Measurements from ENCODE around the gene TRPC6. TPM values are rescaled to one million over a fixed set of nuclear protein-coding genes. Genes with fewer than 3 reads are reported as not detected.
A peak's percentile ranks its signal among the peaks of the same experiment; 100 is the strongest.

TRPC6 gene
- total RNA-seq, 6 donors from 2014 or later: 10.5 to 62.9 (median 18.0) TPM

- H3K27me3 ChIP-seq: peaks cover 0 to 9% (median 2%) of the 10 kb centered on the region in 4 donors
- DNase-seq (peak in 1 of 2 donors; percentile 45), ATAC-seq (ENCODE audit: low FRiP score in 2 of 2) (peak; percentile 44 to 58)
- H3K4me1 ChIP-seq: peaks cover 0 to 10% (median 3%) of the 10 kb centered on the region in 4 donors
- H3K27ac ChIP-seq: peak overlapping the region; percentile 74 to 84 (median 80)
- WGBS, 2 donors: 9 to 10% methylated on average over 21 to 35 of the region's 35 CpGs
- no peaks in the 10 kb centered on the region for H3K9me3 ChIP-seq
- no peak for TF ChIP-seq EP300 (IDR thresholded peaks at IDR 0.05)
- TF ChIP-seq POLR2AphosphoS5 (IDR thresholded peaks at IDR 0.05): no peak
- TF ChIP-seq CTCF (IDR thresholded peaks at IDR 0.05): no peak
- no peak for TF ChIP-seq POLR2A (IDR thresholded peaks at IDR 0.05)
- no peaks in the 10 kb centered on the region for H3K36me3 ChIP-seq
- H3K4me3 ChIP-seq: peak overlapping the region; percentile 47 to 60 (median 50)
Observed at GRCh38 chr11:101582236-101582988, 1.4 kb downstream of the TRPC6 start.

GRCh38 chr11:101577461-101577860 is 6.3 kb downstream of the TRPC6 start:
- no peaks in the 10 kb centered on the region for H3K4me1 ChIP-seq
- ATAC-seq (ENCODE audit: low FRiP score in 2 of 2): no peak
- no peak overlapping the region for H3K27ac ChIP-seq
- H3K27me3 ChIP-seq: peaks cover 0 to under 1% (median 0%) of the 10 kb centered on the region in 4 donors
- no peak for DNase-seq
- no peak overlapping the region for H3K4me3 ChIP-seq
- WGBS, 2 donors: 66 to 80% methylated on average over 6 of the region's 6 CpGs
- H3K36me3 ChIP-seq: no peaks in the 10 kb centered on the region
- TF ChIP-seq CTCF (IDR thresholded peaks at IDR 0.05): no peak
- TF ChIP-seq EP300 (IDR thresholded peaks at IDR 0.05): no peak
- TF ChIP-seq POLR2AphosphoS5 (IDR thresholded peaks at IDR 0.05): no peak
- TF ChIP-seq POLR2A (IDR thresholded peaks at IDR 0.05): no peak
- no peaks in the 10 kb centered on the region for H3K9me3 ChIP-seq

- Histone ChIP-seq H3K4me3 (no peak overlapping the region), H3K27ac (no peak overlapping the region), H3K4me1 (no peaks in the 10 kb centered on the region), H3K27me3 (no peaks in the 10 kb centered on the region), H3K36me3 (no peaks in the 10 kb centered on the region), H3K9me3 (no peaks in the 10 kb centered on the region)
- no peak for TF ChIP-seq EP300 (IDR thresholded peaks at IDR 0.05)
- TF ChIP-seq POLR2AphosphoS5 (IDR thresholded peaks at IDR 0.05): no peak
- no peak for TF ChIP-seq POLR2A (IDR thresholded peaks at IDR 0.05)
- TF ChIP-seq CTCF (IDR thresholded peaks at IDR 0.05): no peak
- ATAC-seq (ENCODE audit: low FRiP score in 2 of 2) (no peak), DNase-seq (no peak)
Observed at GRCh38 chr11:101576456-101576855, 7.4 kb downstream of the TRPC6 start.

- WGBS, 2 donors: 0% methylated on average over 1 of the region's 1 CpG
- H3K27me3 ChIP-seq: no peaks in the 10 kb centered on the region
- TF ChIP-seq CTCF (IDR thresholded peaks at IDR 0.05) (no peak), POLR2AphosphoS5 (IDR thresholded peaks at IDR 0.05) (no peak), POLR2A (IDR thresholded peaks at IDR 0.05) (no peak), EP300 (IDR thresholded peaks at IDR 0.05) (no peak)
- H3K36me3 ChIP-seq: no peaks in the 10 kb centered on the region
- no peaks in the 10 kb centered on the region for H3K9me3 ChIP-seq
- ATAC-seq (ENCODE audit: low FRiP score in 2 of 2) (no peak), DNase-seq (no peak)
- no peaks in the 10 kb centered on the region for H3K4me1 ChIP-seq
- no peak overlapping the region for H3K27ac ChIP-seq
- H3K4me3 ChIP-seq: no peak overlapping the region
Observed at GRCh38 chr11:101574886-101575285, 8.9 kb downstream of the TRPC6 start.

GRCh38 chr11:101567071-101567470 is 16.7 kb downstream of the TRPC6 start:
- ATAC-seq (ENCODE audit: low FRiP score in 2 of 2): no peak
- no peak for TF ChIP-seq POLR2AphosphoS5 (IDR thresholded peaks at IDR 0.05)
- Histone ChIP-seq H3K27me3 (no peaks in the 10 kb centered on the region), H3K36me3 (no peaks in the 10 kb centered on the region), H3K4me1 (no peaks in the 10 kb centered on the region), H3K4me3 (no peak overlapping the region), H3K9me3 (no peaks in the 10 kb centered on the region), H3K27ac (no peak overlapping the region)
- 59 to 91% methylated on average over 4 of the region's 5 CpGs for WGBS, 2 donors
- DNase-seq: no peak
